Measurements from ENCODE around the gene YARS1.

Gene YARS1

GRCh38 chr1:32817159-32817814 lies at the start of gene YARS1, which contains the start of gene S100PBP:
TSS of gene YARS1 (minus strand) at chr1:32817358. CDS start at chr1:32817244, 114 bp downstream.
TSS of gene S100PBP (plus strand) at chr1:32817653. CDS start at chr1:32826100, 8,447 bp downstream.
- DNase-seq: peak; percentile 100
- ATAC-seq: peak; percentile 96

- DNase-seq: no peak
- no peak for ATAC-seq
These were observed 48.7 kb upstream of the YARS1 start for GRCh38 chr1:32865639-32866405.

GRCh38 chr1:32864375-32865019 lies 47.3 kb upstream of the YARS1 start:
- ATAC-seq (no peak), DNase-seq (no peak)

GRCh38 chr1:32863881-32864245 lies 46.7 kb upstream of the YARS1 start:
- no peak for DNase-seq
- no peak for ATAC-seq

- DNase-seq (no peak), ATAC-seq (no peak)
These were observed 46.2 kb upstream of the YARS1 start for GRCh38 chr1:32863218-32863880.

GRCh38 chr1:32861904-32862695 lies 44.9 kb upstream of the YARS1 start:
- no peak for ATAC-seq

GRCh38 chr1:32860566-32860965 lies 43.4 kb upstream of the YARS1 start:
- no peak for DNase-seq
- ATAC-seq: no peak

More at GRCh38 chr1:32861904-32862695, 44.9 kb upstream of the YARS1 start:
- no peak for DNase-seq

- ATAC-seq (no peak), DNase-seq (no peak)
These were observed 42.8 kb upstream of the YARS1 start for GRCh38 chr1:32859915-32860314.

- ATAC-seq: no peak
These were observed 41.6 kb upstream of the YARS1 start for GRCh38 chr1:32858791-32859190.

GRCh38 chr1:32858136-32858535 lies 41.0 kb upstream of the YARS1 start:
- no peak for DNase-seq
- no peak for ATAC-seq

More at GRCh38 chr1:32858791-32859190, 41.6 kb upstream of the YARS1 start:
- DNase-seq: no peak

- ATAC-seq (no peak), DNase-seq (no peak)
These were observed 38.9 kb upstream of the YARS1 start for GRCh38 chr1:32855861-32856617.

GRCh38 chr1:32848354-32849063 lies 31.4 kb upstream of the YARS1 start:
- no peak for ATAC-seq

GRCh38 chr1:32831878-32832277 lies 14.7 kb upstream of the YARS1 start:
- DNase-seq: no peak
- no peak for ATAC-seq

More at GRCh38 chr1:32848354-32849063, 31.4 kb upstream of the YARS1 start:
- DNase-seq: no peak

- DNase-seq (no peak), ATAC-seq (no peak)
These were observed 13.1 kb upstream of the YARS1 start for GRCh38 chr1:32830092-32830852.

GRCh38 chr1:32828341-32828740 lies 11.2 kb upstream of the YARS1 start:
- ATAC-seq (no peak), DNase-seq (no peak)

- DNase-seq (no peak), ATAC-seq (no peak)
These were observed 8.0 kb upstream of the YARS1 start for GRCh38 chr1:32825181-32825580.

GRCh38 chr1:32818804-32819541 lies 1.8 kb upstream of the YARS1 start:
- DNase-seq (no peak), ATAC-seq (no peak)
